PC-3 (cell line): ENCODE measurements around the gene FRRS1.

Experiments used
- EZH2 ChIP-seq: fragments of 300-600 bp; sonication (generic); IDR thresholded peaks from one replicate; pipeline ENCODE4 v1.6.1; 2017; ENCODE audit warnings: antibody characterized with exemption, mild to moderate bottlenecking, low read length; ENCODE audit not compliant: unreplicated experiment
- EZH2phosphoT487 ChIP-seq: fragments of 300-600 bp; sonication (generic); IDR thresholded peaks from 2 replicates; pipeline ENCODE4 v1.6.1; 2018; ENCODE audit warnings: mild to moderate bottlenecking, antibody characterized with exemption, low read length, borderline replicate concordance
- TF ChIP-seq, protein P1 (sequence below): fragments of 300-600 bp; sonication (generic); conservative IDR thresholded peaks from 2 replicates; pipeline ENCODE4 v1.5.1; 2017; ENCODE audit warnings: antibody characterized with exemption, low read depth, mild to moderate bottlenecking, low read length

DNA sequence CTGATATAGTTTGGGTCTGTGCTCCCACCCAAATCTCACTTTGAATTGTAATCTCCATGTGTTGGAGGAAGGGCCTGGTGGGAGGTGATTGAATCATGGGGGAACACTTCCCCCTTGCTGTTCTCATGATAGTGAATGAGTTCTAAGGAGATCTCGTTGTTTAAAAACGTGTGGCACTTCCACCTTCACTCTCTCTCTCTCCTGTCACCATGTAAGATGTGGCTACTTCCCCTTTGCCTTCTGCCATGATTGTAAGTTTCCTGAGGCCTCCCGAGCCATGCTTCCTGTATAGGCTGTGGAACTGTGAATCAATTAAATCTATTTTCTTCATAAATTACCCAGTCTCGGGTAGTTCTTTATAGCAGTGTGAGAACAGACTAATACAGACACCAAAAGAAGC lies 40.4 kb downstream of the FRRS1 start:
- TF ChIP-seq, protein P1, sequence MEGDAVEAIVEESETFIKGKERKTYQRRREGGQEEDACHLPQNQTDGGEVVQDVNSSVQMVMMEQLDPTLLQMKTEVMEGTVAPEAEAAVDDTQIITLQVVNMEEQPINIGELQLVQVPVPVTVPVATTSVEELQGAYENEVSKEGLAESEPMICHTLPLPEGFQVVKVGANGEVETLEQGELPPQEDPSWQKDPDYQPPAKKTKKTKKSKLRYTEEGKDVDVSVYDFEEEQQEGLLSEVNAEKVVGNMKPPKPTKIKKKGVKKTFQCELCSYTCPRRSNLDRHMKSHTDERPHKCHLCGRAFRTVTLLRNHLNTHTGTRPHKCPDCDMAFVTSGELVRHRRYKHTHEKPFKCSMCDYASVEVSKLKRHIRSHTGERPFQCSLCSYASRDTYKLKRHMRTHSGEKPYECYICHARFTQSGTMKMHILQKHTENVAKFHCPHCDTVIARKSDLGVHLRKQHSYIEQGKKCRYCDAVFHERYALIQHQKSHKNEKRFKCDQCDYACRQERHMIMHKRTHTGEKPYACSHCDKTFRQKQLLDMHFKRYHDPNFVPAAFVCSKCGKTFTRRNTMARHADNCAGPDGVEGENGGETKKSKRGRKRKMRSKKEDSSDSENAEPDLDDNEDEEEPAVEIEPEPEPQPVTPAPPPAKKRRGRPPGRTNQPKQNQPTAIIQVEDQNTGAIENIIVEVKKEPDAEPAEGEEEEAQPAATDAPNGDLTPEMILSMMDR: no peak
- TF ChIP-seq EZH2: no peak
- TF ChIP-seq EZH2phosphoT487: no peak
